ENCODE measurements around the gene COL2A1. TPM values are rescaled to one million over a fixed set of nuclear protein-coding genes. Genes with fewer than 3 reads are reported as not detected.

COL2A1 gene
- polyA plus RNA-seq, 6 donors from 2014 or later, result not detected

- no peaks in the 10 kb centered on the region for H3K36me3 Mint-ChIP-seq
- H3K27ac Mint-ChIP-seq, result no peak overlapping the region
- peaks cover 42 to 57% (median 55%) of the 10 kb centered on the region in 3 donors for H3K27me3 Mint-ChIP-seq
- ATAC-seq (ENCODE audit: low read depth in 2 of 2) (no peak), DNase-seq (no peak)
- no peaks in the 10 kb centered on the region for H3K9me3 Mint-ChIP-seq
- no peaks in the 10 kb centered on the region for H3K4me1 Mint-ChIP-seq
- H3K4me3 Mint-ChIP-seq, result no peak overlapping the region
These were observed 11.7 kb upstream of the COL2A1 start for GRCh38 chr12:48015954-48016353.

DNA sequence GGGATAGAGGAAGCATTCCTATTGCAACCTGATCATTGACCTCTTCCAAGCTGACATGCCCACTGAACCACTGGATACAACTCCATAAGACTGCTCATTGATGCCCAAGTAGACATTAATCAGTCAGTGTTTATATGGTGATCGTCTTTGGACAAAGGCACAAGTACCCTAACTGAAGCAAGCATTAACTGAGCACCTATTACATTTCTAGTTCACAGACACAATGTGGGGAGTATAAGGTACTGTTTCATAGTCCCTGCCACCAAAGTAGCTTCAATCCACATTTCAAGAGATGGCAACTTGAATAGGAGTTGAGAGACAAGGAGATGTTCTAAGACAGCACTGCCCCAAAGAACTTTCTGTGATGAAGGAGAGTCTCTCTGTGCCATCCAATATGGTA, 10.9 kb upstream of the COL2A1 start:
- no peak overlapping the region for H3K27ac Mint-ChIP-seq
- H3K27me3 Mint-ChIP-seq, result peaks cover 43 to 63% (median 63%) of the 10 kb centered on the region in 3 donors
- H3K4me1 Mint-ChIP-seq, result no peaks in the 10 kb centered on the region
- H3K9me3 Mint-ChIP-seq, result no peaks in the 10 kb centered on the region
- no peak overlapping the region for H3K4me3 Mint-ChIP-seq
- DNase-seq (no peak), ATAC-seq (ENCODE audit: low read depth in 2 of 2) (no peak)
- H3K36me3 Mint-ChIP-seq, result no peaks in the 10 kb centered on the region

- Mint-ChIP-seq H3K4me1 (no peaks in the 10 kb centered on the region), H3K36me3 (no peaks in the 10 kb centered on the region), H3K27me3 (peaks cover 52 to 67% (median 66%) of the 10 kb centered on the region in 3 donors), H3K4me3 (no peak overlapping the region), H3K9me3 (no peaks in the 10 kb centered on the region), H3K27ac (no peak overlapping the region)
- ATAC-seq (ENCODE audit: low read depth in 2 of 2), result no peak
- DNase-seq, result no peak
These were observed 9.0 kb upstream of the COL2A1 start for GRCh38 chr12:48013287-48013686.

- no peaks in the 10 kb centered on the region for H3K9me3 Mint-ChIP-seq
- no peaks in the 10 kb centered on the region for H3K36me3 Mint-ChIP-seq
- no peak for DNase-seq
- H3K4me3 Mint-ChIP-seq, result no peak overlapping the region
- peaks cover 65 to 71% (median 69%) of the 10 kb centered on the region in 3 donors for H3K27me3 Mint-ChIP-seq
- H3K27ac Mint-ChIP-seq, result no peak overlapping the region
- no peaks in the 10 kb centered on the region for H3K4me1 Mint-ChIP-seq
- ATAC-seq (ENCODE audit: low read depth in 2 of 2), result no peak
These were observed 7.8 kb upstream of the COL2A1 start for GRCh38 chr12:48012070-48012469.

- H3K4me3 Mint-ChIP-seq, result no peak overlapping the region
- ATAC-seq (ENCODE audit: low read depth in 2 of 2) (no peak), DNase-seq (no peak)
- H3K9me3 Mint-ChIP-seq, result no peaks in the 10 kb centered on the region
- no peak overlapping the region for H3K27ac Mint-ChIP-seq
- H3K27me3 Mint-ChIP-seq, result peaks cover 74 to 77% (median 76%) of the 10 kb centered on the region in 3 donors
- H3K36me3 Mint-ChIP-seq, result no peaks in the 10 kb centered on the region
- H3K4me1 Mint-ChIP-seq, result peaks cover 0 to 2% (median 0%) of the 10 kb centered on the region in 3 donors
These were observed 6.2 kb upstream of the COL2A1 start for GRCh38 chr12:48010366-48010970.

DNA sequence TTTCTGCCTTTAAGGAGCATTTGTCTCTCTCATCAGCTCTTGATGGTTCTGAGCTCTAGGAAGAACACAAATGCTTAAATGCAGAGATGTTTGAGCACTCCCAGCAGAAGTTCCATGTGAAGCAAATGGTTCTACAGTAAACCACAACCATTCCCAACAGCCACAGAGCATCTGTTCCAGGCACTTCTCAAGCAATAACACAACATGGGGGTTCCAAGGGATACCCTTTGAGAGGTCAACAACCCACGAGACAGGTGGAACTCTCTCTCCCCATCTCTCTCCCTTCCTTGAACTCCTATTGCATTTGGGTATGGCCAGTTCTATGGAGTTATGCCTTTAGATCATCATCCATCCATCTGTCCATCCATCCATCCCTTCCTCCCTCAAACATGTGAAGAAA, 5.2 kb upstream of the COL2A1 start:
- H3K4me1 Mint-ChIP-seq, result peaks cover 0 to 6% (median 4%) of the 10 kb centered on the region in 3 donors
- H3K9me3 Mint-ChIP-seq, result no peaks in the 10 kb centered on the region
- H3K27ac Mint-ChIP-seq, result no peak overlapping the region
- H3K4me3 Mint-ChIP-seq, result no peak overlapping the region
- no peak for DNase-seq
- H3K36me3 Mint-ChIP-seq, result no peaks in the 10 kb centered on the region
- H3K27me3 Mint-ChIP-seq, result peaks cover 73 to 78% (median 74%) of the 10 kb centered on the region in 3 donors
- ATAC-seq (ENCODE audit: low read depth in 2 of 2), result no peak

GRCh38 chr12:48008950-48009349, 4.7 kb upstream of the COL2A1 start:
- Mint-ChIP-seq H3K4me1 (peaks cover 3 to 6% (median 4%) of the 10 kb centered on the region in 3 donors), H3K4me3 (no peak overlapping the region), H3K36me3 (no peaks in the 10 kb centered on the region), H3K27me3 (peaks cover 71 to 75% (median 74%) of the 10 kb centered on the region in 3 donors), H3K9me3 (no peaks in the 10 kb centered on the region), H3K27ac (no peak overlapping the region)
- ATAC-seq (ENCODE audit: low read depth in 2 of 2) (no peak), DNase-seq (no peak)

DNA sequence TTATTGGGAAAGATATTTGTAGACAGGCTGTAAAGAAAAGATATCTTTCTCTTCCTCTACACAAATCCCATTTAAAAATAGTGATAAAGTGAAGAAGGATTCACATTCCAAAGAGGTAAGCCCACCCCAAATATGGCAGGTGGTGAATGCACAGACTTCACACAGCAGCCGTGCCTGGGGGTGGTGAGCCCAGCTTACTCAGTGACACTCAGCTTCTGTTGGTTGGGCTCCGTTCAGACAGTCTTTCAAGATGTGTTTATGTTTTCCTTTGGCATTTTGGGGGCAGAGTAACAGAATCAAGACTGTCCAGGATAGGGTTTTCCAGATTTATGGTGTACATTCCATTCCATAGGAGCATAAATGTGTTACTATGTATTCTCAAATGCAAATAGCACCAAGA, 4.1 kb upstream of the COL2A1 start:
- DNase-seq (no peak), ATAC-seq (ENCODE audit: low read depth in 2 of 2) (no peak)
- Mint-ChIP-seq H3K27ac (no peak overlapping the region), H3K4me1 (peaks cover 9 to 12% (median 10%) of the 10 kb centered on the region in 3 donors), H3K4me3 (no peak overlapping the region), H3K9me3 (no peaks in the 10 kb centered on the region), H3K27me3 (peaks cover 71 to 80% (median 80%) of the 10 kb centered on the region in 3 donors), H3K36me3 (no peaks in the 10 kb centered on the region)

GRCh38 chr12:48007206-48007605, 2.9 kb upstream of the COL2A1 start:
- Mint-ChIP-seq H3K27ac (no peak overlapping the region), H3K36me3 (no peaks in the 10 kb centered on the region), H3K4me3 (no peak overlapping the region), H3K4me1 (peaks cover 19 to 24% (median 20%) of the 10 kb centered on the region in 3 donors), H3K9me3 (no peaks in the 10 kb centered on the region), H3K27me3 (peaks cover 81 to 89% (median 87%) of the 10 kb centered on the region in 3 donors)
- DNase-seq (no peak), ATAC-seq (ENCODE audit: low read depth in 2 of 2) (no peak)

DNA sequence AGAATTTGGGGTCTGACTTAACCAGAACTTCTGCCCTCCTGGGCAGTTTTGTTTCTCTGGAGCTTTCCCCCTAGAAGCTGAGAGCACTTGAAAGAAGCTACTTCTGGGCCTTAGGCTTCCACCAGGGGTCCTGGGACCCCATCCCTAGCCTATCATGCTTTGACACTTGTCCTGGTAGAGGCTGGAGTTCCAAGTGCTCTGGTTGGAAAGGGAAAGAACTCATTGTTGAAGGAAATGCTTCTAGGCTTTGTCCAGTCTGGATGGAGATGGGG, 1.4 kb upstream of the COL2A1 start:
- H3K27me3 Mint-ChIP-seq, result peaks cover 85 to 90% (median 88%) of the 10 kb centered on the region in 3 donors
- DNase-seq (no peak), ATAC-seq (ENCODE audit: low read depth in 2 of 2) (no peak)
- H3K4me3 Mint-ChIP-seq, result peak overlapping the region; percentile 10 to 80 (median 72)
- no peaks in the 10 kb centered on the region for H3K9me3 Mint-ChIP-seq
- H3K4me1 Mint-ChIP-seq, result peaks cover 32 to 39% (median 34%) of the 10 kb centered on the region in 3 donors
- no peaks in the 10 kb centered on the region for H3K36me3 Mint-ChIP-seq
- no peak overlapping the region for H3K27ac Mint-ChIP-seq

DNA sequence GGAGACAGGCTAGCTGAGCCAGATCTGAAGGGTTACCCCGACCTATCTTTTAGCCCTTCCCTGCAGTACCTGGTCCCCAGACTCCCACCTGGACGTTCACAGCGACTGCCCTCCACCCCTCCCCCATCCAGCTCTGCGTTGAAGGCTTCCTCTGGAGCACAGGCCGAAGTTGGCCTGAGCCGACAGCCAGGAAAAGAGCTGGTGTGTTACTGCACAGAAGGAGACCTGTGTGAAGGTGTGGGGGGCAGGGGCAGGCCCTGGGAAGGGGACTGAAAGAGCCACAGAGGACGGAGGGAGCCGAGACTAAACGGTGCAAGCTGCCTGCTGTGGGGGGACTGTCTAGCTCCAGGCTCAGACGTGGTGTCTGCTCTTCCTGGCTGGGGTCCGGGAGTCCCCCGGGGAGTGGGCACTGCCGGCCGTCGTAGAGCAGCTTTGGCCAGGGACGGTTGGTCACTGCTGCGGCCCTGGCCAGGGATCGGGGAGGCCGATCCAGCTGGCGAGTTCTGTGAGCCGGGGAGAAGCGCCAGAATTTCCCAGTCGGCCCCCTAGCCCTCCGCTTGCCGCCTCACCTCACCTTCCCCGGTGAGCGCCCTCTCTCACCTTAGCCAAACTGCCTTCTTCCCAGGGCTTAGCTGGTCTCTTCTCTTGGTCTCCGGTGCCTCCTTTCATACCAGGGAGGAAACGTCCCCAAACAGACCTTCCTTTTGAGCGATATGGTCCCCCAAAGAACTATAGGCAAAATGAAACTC, 899 bp upstream of the COL2A1 start:
- peak overlapping the region in 1 of 6 donors; percentile 74 for H3K27ac Mint-ChIP-seq
- DNase-seq, result no peak
- H3K4me3 Mint-ChIP-seq, result peak overlapping the region; percentile 36 to 84 (median 76)

GRCh38 chr12:48003226-48004052, 837 bp downstream of the COL2A1 start:
- no peak overlapping the region for H3K27ac Mint-ChIP-seq
- no peaks in the 10 kb centered on the region for H3K9me3 Mint-ChIP-seq
- H3K36me3 Mint-ChIP-seq, result no peaks in the 10 kb centered on the region
- H3K4me3 Mint-ChIP-seq, result peak overlapping the region; percentile 59 to 91 (median 85)
- H3K27me3 Mint-ChIP-seq, result peaks cover 90 to 91% (median 91%) of the 10 kb centered on the region in 3 donors
- peaks cover 32 to 39% (median 34%) of the 10 kb centered on the region in 3 donors for H3K4me1 Mint-ChIP-seq
- no peak for DNase-seq
- peak; percentile 20 to 29 for ATAC-seq (ENCODE audit: low read depth in 2 of 2)

More for the DNA sequence above, 899 bp upstream of the COL2A1 start:
- Mint-ChIP-seq H3K9me3 (no peaks in the 10 kb centered on the region), H3K27me3 (peaks cover 90 to 91% (median 90%) of the 10 kb centered on the region in 3 donors), H3K4me1 (peaks cover 32 to 39% (median 34%) of the 10 kb centered on the region in 3 donors), H3K36me3 (no peaks in the 10 kb centered on the region)
- ATAC-seq (ENCODE audit: low read depth in 2 of 2), result no peak

- peak overlapping the region in 2 of 6 donors; percentile 18 to 49 for H3K27ac Mint-ChIP-seq
- no peaks in the 10 kb centered on the region for H3K9me3 Mint-ChIP-seq
- DNase-seq (no peak), ATAC-seq (ENCODE audit: low read depth in 2 of 2) (no peak)
- peaks cover 90 to 91% (median 91%) of the 10 kb centered on the region in 3 donors for H3K27me3 Mint-ChIP-seq
- H3K4me3 Mint-ChIP-seq, result peak overlapping the region; percentile 59 to 91 (median 85)
- peaks cover 32 to 39% (median 34%) of the 10 kb centered on the region in 3 donors for H3K4me1 Mint-ChIP-seq
- H3K36me3 Mint-ChIP-seq, result no peaks in the 10 kb centered on the region
These were observed 1.5 kb downstream of the COL2A1 start for GRCh38 chr12:48002773-48003218.
